ENCODE measurements around the gene PTPN3. TPM values are rescaled to one million over a fixed set of nuclear protein-coding genes. Genes with fewer than 3 reads are reported as not detected.

Gene PTPN3
- total RNA-seq, 2 donors from 2014 or later, result 11.0 to 16.3 TPM

DNA sequence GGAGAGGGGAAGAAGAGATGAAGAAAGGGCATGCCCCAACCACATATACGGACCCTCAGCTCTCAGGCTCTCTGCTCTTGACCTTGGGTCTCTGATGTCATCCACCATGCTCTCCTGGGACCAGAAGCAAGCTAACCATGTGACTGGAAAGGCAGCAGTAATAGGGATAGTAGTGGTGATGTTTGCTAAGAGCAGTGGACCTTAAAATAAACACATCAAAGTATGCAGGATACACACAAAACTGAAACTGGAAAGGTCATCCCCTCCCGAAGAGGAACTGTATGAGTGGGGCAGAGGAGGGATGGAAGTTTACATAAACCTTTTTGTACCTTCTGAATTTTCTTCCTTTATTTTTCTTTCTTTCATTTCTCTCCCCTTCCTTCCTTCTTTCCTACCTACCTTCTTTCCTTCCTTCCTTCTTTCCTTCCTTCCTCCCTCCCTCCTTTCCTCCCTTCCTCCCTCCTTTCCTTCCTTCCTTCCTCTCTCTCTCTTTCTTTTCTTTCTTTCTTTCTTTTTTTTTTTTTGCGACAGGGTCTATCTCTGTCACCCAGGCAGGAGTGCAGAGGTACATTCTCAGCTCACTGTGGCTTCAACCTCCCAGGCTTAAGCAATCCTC lies 8.1 kb upstream of the PTPN3 start:
- no peaks in the 10 kb centered on the region for H3K27me3 ChIP-seq (replicated peaks; ENCODE audit: insufficient read depth)
- no peak overlapping the region for H3K27ac ChIP-seq
- H3K4me1 ChIP-seq (replicated peaks), result peaks cover 3% of the 10 kb centered on the region
- TF ChIP-seq POLR2AphosphoS5 (IDR thresholded peaks at IDR 0.05) (no peak), POLR2A (IDR thresholded peaks at IDR 0.05) (no peak)
- TF ChIP-seq, protein P1, sequence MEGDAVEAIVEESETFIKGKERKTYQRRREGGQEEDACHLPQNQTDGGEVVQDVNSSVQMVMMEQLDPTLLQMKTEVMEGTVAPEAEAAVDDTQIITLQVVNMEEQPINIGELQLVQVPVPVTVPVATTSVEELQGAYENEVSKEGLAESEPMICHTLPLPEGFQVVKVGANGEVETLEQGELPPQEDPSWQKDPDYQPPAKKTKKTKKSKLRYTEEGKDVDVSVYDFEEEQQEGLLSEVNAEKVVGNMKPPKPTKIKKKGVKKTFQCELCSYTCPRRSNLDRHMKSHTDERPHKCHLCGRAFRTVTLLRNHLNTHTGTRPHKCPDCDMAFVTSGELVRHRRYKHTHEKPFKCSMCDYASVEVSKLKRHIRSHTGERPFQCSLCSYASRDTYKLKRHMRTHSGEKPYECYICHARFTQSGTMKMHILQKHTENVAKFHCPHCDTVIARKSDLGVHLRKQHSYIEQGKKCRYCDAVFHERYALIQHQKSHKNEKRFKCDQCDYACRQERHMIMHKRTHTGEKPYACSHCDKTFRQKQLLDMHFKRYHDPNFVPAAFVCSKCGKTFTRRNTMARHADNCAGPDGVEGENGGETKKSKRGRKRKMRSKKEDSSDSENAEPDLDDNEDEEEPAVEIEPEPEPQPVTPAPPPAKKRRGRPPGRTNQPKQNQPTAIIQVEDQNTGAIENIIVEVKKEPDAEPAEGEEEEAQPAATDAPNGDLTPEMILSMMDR (IDR thresholded peaks at IDR 0.05), result no peak
- no peak overlapping the region for H3K4me3 ChIP-seq
- no peaks in the 10 kb centered on the region for H3K9me3 ChIP-seq
- WGBS, result 63% methylated on average over 3 of the region's 3 CpGs
- intact Hi-C loops (cut with DNase I), result no loop called here
- no peaks in the 10 kb centered on the region for H3K36me3 ChIP-seq
- DNase-seq (ENCODE audit: low spot score), result no peak

DNA sequence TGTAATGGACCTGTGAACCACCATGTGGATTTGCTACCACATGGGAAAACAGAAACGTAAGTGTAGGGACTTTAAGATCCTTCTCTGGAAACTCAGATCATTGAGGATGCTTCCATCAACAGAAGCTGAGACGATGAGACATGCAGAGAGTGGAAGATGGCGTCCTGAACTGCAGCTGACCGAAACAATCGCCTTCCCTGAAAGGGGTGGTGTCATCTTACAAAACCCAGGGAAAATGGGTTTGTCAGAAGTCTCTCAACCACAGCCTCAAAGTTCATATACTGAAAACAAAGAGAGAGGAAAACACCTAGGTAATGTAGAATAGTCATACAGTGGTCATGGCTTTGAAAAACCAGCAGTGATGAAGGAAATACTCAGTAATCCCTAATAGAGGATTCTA lies 6.6 kb upstream of the PTPN3 start:
- DNase-seq (ENCODE audit: low spot score), result no peak
- intact Hi-C loops (cut with DNase I), result no loop called here
- Histone ChIP-seq H3K4me3 (no peak overlapping the region), H3K27ac (no peak overlapping the region), H3K27me3 (replicated peaks; ENCODE audit: insufficient read depth) (no peaks in the 10 kb centered on the region), H3K36me3 (no peaks in the 10 kb centered on the region), H3K4me1 (replicated peaks) (peaks cover 3% of the 10 kb centered on the region), H3K9me3 (no peaks in the 10 kb centered on the region)
- TF ChIP-seq POLR2A (IDR thresholded peaks at IDR 0.05), result no peak
- TF ChIP-seq, protein P1 (IDR thresholded peaks at IDR 0.05), result no peak
- no peak for TF ChIP-seq POLR2AphosphoS5 (IDR thresholded peaks at IDR 0.05)
- WGBS, result 69% methylated on average over 5 of the region's 5 CpGs

DNA sequence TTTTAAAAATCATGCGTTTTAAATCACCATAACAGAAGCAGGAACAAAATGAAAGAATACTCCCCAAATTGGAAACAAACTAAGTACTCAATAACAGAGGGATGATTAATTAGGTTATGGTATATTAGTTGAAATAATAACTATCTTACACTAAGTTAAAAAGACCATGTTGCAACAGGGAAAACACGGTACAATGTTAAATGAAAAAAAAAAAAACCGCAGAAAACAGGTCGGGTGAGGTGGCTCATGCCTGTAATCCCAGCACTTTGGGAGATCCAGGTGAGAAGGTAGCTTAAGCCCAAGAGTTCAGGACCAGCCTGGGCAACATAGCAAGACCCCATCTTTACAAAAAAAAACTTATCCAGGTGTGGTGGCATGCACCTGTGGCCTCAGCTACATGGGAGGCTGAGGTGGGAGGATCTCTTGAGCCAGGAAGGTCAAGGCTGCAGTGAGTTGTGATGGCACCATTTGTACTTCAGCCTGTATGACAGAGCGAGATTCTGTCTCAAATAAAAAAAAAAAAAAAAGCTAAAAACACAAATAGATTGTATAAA lies 2.4 kb upstream of the PTPN3 start:
- Histone ChIP-seq H3K27me3 (replicated peaks; ENCODE audit: insufficient read depth) (no peaks in the 10 kb centered on the region), H3K4me3 (peak overlapping the region in 1 of 2 donors; percentile 29), H3K9me3 (no peaks in the 10 kb centered on the region), H3K27ac (no peak overlapping the region), H3K4me1 (replicated peaks) (no peaks in the 10 kb centered on the region), H3K36me3 (no peaks in the 10 kb centered on the region)
- 52% methylated on average over 5 of the region's 5 CpGs for WGBS
- no peak for DNase-seq (ENCODE audit: low spot score)
- intact Hi-C loops (cut with DNase I), result no loop called here
- no peak for TF ChIP-seq POLR2A (IDR thresholded peaks at IDR 0.05)
- TF ChIP-seq, protein P1 (IDR thresholded peaks at IDR 0.05), result no peak

DNA sequence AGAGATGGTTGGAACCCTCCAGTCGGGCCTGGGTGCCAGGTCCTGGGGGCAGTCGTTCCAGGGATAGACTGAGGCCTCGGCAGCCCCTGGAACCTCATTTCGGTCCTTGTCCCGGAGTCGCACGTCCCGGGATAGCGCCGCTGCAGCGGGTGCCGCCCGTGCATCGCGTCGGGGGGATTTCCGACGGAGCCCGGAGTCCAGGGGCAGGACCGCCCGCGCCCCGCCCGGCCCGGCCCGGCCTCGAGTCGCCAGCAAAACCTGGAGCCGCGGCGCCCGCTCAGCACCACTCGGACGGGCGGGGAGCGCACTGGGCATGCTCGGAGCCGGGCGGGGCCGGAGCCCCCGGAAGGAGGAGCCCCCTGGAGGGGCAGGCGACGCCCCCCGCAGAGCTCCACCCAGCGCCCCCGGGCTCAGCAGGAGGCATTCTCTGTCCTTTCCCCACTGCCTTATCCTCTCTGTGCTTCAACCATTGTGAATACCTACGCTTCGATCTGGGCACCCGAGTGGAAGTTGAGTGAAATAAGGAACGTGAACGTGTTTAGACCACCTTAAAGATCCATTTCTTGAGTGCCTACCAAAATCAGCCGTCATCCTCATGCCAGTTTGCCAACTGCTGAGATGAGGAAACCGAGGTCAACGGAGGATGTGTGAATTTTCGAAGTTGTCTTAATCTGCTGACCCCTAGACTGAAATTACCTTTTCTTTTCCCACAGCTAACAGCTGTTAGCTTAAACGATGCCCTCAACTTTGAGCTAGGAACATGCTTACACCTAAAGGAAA lies 1.7 kb upstream of the PTPN3 start:
- H3K4me3 ChIP-seq, result peak overlapping the region; percentile 29 to 34
- H3K4me1 ChIP-seq (replicated peaks), result no peaks in the 10 kb centered on the region
- H3K36me3 ChIP-seq, result no peaks in the 10 kb centered on the region
- peak; percentile 15 for TF ChIP-seq POLR2AphosphoS5 (IDR thresholded peaks at IDR 0.05)
- TF ChIP-seq, protein P1 (IDR thresholded peaks at IDR 0.05), result no peak
- TF ChIP-seq POLR2A (IDR thresholded peaks at IDR 0.05), result peak; percentile 42
- 6% methylated on average over 47 of the region's 56 CpGs for WGBS
- no peaks in the 10 kb centered on the region for H3K27me3 ChIP-seq (replicated peaks; ENCODE audit: insufficient read depth)
- H3K27ac ChIP-seq, result peak overlapping the region; percentile 51 to 54
- H3K9me3 ChIP-seq, result no peaks in the 10 kb centered on the region
- intact Hi-C loops (cut with DNase I), result no loop called here
- peak; percentile 65 for DNase-seq (ENCODE audit: low spot score)
